HG02642 (cell line): ENCODE results near the gene PDZD7.

ENCODE experiments used
- ATAC-seq: cut with Tn5 transposase; IDR thresholded peaks from one replicate; pipeline ENCODE4 v1.9.1; 2021; ENCODE audit warnings: mild to moderate bottlenecking; ENCODE audit not compliant: unreplicated experiment, poor library complexity

Gene PDZD7

DNA sequence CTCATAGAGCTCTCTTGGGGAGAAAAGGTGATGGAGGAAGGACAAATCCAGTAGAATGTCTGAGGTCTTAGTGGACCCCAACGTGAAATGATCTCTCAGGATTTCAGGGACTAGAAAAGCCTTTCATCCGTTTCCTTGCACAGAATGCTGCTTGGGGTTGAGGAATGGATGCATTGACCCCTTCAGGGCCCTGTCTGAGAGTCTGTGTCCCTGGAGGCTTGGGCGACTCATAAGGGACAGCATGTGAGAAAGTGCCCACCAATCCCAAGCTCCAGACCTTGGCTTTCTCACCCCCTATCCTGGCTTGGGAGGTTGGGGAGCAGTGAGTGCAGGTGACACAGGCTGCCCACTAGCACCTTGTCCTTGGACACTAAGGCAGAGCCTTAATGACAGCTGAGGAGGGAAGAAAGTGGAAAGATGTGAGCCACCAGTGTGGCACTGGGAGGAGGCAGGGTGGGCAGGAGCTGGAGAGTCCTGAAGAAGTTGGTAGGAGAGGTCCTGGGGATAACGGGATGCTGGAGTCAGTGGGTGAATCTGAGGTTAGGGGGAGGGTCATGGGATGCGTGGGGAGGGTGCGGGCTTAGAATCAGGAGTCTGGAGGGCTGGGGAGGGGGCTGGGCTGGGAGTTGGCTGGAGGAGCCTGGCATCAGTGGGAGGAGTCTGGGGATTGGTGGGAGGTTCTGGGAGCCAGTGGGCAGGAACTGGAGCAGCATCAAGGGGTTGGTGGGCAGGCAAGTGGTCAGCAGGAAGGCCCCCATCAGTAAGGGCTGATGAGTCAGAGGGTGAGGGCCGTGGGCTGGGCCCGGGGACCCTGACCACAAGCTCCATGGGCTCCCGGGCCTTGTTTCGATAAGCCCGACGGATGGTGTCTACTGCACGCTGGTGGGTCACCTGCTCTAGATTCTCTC lies 22.8 kb downstream of the PDZD7 start:
- no peak for ATAC-seq

DNA sequence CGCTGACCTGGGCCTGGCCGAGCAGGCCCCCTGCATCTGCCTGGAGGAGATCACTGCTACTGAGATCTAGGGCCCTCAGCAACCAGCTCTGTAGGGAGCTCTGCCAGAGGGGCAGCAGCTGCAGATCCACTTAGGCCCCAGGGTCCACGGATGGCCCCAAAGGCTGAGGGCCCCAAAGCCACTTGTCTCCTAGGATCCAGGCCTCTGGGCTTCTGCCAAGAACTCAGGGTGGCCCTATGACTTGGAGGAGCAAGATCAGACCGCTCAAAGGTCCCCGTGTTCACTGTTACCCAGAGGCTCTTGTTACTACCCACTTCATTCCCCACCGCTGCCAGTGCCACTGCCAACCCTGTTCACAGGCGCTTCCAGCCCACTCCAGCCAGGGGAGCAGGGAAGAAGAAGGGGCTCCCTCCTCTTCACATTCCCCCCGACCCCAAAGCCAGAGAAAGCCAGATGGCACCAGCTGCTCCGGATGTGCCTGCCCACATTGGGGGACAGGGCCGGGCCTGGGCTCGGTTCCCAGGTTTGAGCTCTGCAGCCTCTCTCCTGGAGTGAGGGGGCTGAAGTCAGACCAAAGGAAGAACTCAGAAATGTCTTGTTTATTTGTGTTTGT lies 23.7 kb downstream of the PDZD7 start:
- no peak for ATAC-seq

DNA sequence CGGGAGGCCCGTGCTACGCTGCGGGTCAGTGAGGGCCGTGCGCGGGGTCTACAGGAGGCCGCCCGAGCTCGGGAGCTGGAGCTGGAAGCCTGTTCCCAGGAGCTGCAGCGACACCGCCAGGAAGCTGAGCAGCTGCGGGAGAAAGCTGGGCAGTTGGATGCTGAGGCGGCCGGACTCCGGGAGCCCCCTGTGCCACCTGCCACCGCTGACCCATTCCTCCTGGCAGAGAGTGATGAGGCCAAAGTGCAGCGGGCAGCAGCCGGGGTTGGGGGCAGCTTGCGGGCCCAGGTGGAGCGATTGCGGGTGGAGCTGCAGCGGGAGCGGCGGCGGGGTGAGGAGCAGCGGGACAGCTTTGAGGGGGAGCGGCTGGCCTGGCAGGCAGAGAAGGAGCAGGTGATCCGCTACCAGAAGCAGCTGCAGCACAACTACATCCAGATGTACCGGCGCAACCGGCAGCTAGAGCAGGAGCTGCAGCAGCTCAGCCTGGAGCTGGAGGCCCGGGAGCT lies 24.3 kb downstream of the PDZD7 start:
- ATAC-seq = no peak

DNA sequence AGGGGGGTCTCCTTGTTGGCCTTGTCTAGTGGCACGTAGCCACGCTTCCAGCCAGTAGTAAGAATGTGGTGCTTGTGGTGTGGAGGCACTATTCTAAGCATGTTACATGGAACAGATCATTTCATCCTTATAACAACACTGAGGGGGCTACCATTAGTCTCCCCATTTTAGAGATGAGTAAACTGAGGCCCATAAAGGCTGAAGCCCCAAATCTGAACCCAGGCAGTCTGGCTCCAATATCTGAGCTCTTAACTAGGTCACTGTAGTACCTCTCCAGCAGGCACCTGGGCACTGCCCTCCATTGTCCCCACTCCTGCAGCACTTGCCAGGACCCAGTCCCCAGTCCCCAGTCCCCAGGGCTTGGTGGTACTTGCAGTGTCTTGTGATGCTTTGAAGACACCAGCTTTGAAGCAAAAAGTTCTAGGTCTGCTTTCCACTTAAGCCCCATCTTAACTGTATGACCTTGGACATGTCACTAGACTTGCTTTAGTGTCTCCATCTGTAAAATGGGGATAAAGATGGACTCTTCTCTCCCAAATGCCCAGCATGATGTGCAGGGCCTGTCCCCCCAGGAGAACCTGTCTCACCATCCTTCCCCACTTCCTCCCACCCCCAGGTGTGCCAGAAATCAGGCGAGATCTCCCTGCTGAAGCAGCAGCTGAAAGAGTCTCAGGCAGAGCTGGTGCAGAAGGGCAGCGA lies 24.9 kb downstream of the PDZD7 start:
- ATAC-seq = no peak

DNA sequence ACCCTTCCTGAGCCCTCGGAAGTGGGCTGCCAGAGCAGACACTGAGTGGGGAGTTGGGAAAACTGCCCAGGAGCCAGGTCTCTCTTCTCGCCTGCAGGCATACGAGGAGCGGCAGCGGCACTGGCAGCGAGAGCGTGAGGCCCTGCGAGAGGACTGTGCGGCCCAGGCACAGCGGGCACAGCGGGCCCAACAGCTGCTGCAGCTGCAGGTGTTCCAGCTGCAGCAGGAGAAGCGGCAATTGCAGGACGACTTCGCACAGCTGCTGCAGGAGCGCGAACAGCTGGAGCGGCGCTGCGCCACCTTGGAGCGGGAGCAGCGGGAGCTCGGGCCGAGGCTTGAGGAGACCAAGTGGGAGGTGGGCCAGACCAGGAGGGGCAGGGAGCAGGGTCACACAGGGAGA lies 25.6 kb downstream of the PDZD7 start:
- ATAC-seq = no peak

DNA sequence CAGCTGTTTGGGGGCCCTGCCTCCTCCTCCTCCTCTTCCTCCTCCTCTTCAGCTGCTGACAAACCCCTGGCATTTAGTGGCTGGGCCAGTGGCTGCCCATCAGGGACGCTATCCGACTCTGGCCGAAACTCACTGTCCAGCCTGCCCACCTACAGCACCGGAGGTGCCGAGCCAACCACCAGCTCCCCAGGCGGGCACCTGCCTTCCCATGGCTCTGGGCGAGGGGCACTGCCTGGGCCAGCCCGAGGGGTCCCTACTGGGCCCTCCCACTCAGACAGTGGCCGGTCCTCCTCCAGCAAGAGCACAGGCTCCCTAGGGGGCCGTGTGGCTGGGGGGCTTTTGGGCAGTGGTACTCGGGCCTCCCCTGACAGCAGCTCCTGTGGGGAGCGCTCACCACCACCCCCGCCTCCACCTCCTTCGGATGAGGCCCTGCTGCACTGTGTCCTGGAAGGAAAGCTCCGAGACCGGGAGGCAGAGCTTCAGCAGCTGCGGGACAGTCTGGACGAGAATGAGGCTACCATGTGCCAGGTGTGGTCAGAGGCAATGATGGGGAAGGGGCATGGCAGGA lies 27.2 kb downstream of the PDZD7 start:
- ATAC-seq = no peak

DNA sequence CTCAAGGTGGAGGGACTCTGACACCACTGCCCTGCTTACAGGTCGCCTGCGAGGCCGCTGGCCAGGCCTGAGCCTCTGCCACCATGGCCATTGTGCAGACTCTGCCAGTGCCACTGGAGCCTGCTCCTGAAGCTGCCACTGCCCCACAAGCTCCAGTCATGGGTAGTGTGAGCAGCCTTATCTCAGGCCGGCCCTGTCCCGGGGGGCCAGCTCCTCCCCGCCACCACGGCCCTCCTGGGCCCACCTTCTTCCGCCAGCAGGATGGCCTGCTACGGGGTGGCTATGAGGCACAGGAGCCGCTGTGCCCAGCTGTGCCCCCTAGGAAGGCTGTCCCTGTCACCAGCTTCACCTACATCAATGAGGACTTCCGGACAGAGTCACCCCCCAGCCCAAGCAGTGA lies 28.5 kb downstream of the PDZD7 start:
- ATAC-seq = no peak

DNA sequence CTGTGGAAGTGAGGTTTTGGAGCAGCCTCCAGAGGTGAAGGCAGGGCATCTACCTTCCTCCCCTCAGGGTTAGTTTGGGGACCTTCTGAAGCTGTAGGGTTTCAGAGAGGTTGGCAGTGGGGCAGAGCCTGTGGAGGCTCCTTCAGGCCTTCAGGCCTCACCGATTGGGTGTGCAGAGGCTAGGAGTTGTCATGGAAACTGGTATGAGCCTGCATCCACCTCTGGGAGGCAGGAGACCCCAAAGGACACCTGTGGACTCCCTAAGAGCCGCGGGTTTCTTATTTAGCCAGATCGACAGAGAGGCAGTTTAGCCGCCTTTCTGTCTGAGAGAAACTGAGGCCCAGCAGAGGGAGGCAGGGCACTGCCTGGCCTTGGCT lies 29.3 kb downstream of the PDZD7 start:
- ATAC-seq = no peak

DNA sequence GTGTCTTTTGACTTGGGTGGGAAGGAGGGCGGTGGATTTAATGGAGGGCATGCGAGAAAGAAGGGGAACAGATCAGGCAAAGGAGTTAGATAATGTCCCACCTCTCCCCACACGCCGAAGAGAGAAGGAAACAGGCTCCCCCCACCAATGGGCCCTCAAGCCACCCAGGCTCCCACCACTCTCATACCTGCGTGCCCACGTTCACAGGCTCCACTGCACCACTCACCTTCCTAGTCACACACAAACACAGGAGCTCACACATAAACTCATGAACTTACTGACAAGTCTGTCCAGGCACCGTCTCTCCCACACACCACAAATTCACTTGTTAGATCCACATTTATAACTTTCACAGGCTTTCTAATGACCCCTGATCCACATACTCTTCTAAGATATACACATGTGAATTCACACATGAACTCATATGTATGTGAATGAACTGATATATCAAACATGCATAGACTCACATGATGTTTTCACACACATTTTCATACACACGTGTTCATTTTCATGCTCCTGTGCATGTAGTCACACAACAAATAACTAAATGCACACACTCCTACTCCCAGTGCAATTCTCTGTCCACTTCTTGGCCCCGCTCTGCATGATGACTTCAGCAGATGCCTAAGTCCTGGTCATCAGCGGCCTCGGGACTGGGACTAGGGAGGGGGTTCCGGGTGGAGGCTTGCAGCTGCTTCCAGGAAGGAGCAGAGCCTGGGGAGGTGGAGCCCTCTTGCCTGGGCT lies 29.8 kb downstream of the PDZD7 start:
- no peak for ATAC-seq

DNA sequence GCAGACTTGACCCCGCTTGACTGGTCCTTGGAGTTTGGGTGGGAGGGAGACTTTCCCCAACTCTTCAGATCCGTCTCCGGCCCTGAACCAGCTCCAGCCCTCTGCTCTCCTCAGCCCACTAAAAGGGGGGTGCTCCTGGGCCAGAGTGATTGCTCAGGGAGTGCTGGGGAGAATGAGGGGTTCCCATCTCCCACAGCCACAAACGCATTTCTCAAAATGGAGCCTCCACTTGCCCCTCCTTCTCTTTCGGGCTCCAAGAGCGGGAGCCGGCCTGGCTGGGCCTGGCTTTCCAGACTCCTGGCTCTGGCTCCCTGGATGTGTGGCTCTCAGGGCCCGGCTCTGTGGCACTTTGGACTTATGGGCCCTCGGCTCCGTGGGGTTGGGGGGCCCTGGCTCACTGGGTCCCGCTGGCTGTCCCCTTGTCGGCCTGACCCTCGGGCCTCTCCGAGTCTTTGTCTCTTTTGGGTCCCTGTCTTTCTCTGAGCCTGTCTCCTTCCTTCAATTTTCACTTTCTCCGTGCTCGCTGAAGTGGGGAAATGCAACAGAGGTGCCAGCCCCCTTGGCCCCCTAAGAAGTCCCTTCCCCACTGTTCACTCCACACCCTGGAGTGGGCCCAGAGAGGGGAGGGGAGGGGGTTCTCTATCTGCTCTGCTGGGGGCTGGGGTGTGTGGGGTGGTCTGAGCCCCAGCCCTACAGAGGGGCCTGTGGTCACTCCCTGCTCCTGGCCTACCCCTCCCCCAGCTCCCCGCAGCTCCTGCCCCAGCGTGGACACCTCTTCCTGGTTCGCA lies 30.6 kb downstream of the PDZD7 start:
- no peak for ATAC-seq

DNA sequence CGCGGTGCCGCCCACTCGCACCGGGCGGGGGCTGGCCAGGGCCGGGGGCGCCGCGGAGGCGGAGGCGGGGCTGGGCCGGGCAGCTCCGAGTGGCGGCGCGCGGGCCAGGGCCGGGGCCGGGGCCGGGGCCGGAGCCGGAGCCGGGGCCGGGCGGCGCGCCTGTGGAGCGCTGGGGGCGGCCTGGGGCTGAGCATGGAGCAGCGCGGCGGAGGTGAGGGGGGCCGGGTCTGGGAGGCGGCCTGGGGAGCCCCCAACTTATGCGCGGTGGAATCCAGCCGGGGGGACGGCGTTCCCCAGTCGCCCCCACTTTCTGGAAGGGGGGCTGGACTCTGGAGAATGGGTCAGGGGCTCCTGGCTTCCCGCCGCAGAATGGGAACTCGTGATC lies 31.2 kb downstream of the PDZD7 start, which contains the start of gene LZTS2:
LZTS2 (plus strand) TSS at position 67 of the 385 bp plus-strand sequence. CDS start 2,731 bp downstream, outside the sequence.
- no peak for ATAC-seq

DNA sequence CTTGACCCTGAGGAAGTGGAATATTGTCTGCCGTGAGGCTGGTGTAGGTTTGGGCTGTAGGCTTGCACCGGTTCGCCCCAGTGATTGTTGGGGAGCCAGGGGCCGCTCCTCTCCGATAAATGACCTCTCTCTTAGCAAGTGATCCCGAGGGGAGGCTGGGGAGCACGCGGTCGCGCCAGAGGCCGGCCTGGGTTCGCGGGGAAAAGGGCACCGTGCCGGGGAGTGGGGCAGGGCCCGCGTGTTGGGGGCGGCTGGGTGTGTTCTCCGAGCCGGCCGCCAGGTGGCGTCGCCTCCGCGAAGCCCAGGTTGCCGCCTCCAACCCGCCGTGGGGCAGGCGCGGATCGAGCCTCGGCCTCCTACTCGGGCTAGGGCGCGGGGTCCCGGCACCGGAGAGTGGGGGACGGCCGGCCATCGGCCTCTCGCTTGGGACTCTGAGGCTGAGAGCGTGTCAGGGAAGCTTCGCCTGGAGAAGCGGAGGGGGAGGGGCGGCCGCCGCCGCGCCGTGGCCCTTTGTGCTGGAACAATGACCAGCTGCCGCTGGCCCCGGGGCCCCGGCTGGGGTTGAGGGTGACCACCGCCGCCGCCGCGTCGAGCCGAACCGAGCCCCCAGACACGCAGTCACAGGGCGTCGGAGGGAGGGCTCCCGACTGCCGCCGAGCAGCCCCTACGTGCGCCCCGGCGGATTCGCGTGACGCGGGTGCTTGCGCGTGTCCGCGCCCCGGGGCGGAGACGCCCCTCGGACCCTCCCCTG lies 31.8 kb downstream of the PDZD7 start:
- ATAC-seq = peak; percentile 54

DNA sequence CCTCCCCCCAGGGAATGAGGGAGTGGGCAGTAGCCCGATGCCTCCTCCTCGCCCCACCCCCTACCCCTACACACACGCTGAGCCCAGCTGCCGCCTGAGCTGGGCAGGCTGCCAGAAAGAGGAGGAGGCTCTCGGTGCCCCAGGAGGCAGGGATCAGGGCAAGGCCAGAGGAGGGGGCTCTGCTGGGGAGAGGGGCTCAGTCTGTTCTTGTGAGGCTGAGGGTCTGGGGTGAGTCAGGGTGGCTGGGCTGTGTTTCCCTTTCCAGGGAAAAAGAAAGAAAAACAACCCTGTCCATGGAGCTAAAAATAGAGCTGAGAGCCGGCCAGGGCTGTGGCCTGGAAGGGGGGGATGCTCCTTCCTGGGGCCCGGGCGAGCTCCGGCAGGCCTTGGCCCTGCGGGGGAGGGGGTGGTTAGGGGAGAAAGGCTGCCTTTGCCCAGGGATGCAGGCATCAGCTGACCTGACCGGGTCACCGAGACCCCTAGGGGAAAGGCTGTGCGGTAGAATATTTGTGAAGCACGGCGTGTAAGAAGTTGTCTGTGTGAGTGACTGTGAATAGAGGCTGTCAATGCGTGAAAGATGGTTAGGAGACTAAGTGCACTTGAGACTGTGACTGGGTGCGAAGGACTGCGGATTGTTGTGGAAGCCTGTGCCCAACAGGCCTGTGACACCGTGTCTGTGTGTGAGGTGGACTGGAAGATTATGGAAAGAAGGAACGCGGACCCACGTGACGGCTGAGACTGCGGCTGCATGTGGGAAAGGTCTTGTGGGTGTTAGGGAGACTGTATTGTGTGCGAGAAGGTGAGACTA lies 32.5 kb downstream of the PDZD7 start:
- peak; percentile 25 for ATAC-seq

DNA sequence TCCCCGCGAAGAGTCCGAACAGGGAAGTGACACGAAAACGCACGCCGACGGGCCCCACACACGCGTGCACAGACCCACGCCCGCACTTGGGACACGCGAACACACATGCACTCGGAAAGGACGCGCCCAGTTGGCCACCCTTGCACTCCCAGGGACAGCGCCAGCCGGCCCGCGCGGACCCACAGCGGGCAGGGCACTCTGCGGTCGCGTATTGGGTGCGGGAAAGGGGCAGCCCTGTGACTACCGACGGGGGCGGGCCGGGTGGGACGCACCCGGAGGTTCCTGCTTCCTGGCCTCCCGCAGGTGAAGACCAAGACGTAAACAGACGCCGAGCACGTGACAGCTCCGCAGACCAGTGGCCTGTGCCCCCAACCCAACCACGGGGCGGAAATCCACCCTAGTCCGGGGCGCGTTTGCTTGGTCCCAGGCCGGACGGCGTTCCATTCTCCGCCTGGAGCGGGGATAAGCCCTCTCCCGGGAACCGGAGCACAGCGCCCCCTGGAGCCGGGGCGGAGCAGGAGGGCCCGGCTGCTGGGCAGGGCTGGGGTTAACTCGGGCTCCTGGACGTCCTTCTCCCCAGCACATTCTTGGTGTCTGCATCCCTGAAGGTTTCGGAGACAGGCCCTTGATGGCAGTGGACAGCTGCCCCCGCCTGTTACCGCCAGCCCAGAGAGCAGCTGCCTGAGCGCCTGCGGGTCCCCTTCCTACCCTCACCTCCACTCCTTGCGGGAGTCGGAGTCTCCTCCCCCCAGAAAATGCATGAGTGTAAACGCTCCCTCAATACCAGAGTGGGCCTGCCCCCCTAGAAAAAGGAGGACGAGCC lies 33.4 kb downstream of the PDZD7 start:
- ATAC-seq = peak; percentile 32

DNA sequence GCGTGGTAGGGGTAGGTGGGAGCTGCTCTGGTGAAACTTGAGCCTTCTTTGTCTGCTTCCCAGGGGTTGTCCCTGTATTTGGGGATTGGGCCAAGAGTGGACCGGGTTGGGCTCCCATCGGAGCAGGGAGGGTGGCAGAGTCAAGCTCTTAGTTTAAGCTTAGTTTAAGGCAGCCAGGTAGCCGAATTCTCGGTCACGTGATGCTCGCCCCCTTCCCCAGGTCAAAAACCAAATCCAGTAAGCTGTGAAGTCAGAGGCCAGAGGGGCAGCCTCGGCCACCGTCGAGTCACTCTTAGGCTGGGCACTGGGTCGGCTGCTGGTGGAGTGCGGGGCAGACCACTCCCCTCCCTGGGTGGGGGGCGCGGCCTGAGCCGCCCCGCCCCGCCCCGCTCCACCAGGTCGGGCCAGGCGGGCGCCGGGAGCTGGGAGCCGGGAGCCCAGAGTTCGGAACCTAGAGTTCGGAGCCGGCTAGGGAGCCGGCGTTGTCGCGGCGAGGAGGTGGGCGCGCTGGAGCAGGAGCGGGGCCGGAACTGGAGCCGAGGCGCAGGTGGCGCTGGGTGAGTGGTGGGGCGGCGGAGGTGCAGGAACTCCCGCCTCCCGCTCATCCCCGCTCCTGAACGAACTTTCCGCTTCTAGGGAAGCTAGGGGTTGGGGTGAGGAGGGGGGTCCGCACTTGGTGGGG lies 34.1 kb downstream of the PDZD7 start:
- peak; percentile 24 for ATAC-seq

DNA sequence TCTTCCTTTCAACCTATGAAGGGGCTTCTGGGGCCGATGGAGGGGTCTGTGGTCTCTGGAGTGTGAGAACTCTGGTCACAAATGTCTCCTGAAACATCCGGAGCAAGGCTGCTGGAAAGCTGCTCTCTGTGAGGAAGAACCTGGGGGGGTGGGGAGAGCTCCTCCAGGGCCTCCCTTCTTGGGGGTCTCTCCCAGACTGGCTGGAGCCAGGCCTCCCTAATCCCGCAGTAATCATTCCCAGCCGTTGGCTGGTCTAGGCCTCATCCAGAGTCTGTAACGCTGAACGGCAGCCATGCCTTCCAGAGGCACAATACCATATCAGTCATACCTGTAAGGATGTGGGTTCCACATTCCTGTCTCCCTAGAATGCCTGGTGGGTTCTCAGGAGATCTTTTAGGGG lies 35.7 kb downstream of the PDZD7 start:
- no peak for ATAC-seq
